ENCODE results near the gene ADAMTS15. TPM values are rescaled to one million over a fixed set of nuclear protein-coding genes. Genes with fewer than 3 reads are reported as not detected.

ADAMTS15 gene
- total and polyA plus RNA-seq, 2 donors (not counting 3 experiments of a cell fraction or from before 2014, with no cell fraction given), result 0.08 TPM; not detected in 1

DNA sequence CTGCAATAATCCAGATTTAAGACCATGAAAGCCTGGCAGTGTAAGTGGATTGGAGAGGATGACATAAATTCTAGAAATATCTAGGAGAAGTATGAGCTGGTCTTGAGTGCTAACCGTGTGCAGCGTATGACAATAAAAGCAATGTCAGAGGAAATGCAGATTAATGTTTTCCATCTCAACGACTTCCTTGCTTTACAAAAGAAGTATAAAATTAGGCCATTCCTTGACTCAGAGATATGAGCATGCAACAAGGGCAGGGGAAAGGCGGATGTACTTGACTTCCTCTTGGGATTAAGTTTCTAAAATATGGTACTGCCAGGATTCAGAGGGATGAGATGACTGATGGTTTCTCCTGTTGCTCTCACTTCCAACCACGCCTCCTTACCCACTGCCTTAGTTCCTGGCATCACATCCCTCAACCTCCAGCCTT lies 32.3 kb downstream of the ADAMTS15 start:
- POLR2A ChIA-PET, result no interaction called here
- no peaks in the 10 kb centered on the region for H3K79me2 ChIP-seq (ENCODE audit: control insufficient read depth, insufficient read depth, low read length)
- H3K27ac ChIP-seq (ENCODE audit: insufficient read depth, low read depth, low read length), result no peak overlapping the region
- peaks cover 23 to 38% of the 10 kb centered on the region in 2 experiments for H3K27me3 ChIP-seq (ENCODE audit: control insufficient read depth in 2 of 2, insufficient read depth in 2 of 2, low read length in 2 of 2)
- dilution Hi-C loops (cut with MboI; ENCODE audit: extremely low pct_ligation_motif_present, low sequenced_read_pairs), result no loop called here
- H3K9me1 ChIP-seq (replicated peaks; ENCODE audit: control insufficient read depth, extremely low read depth, insufficient read depth, low read length), result no peaks in the 10 kb centered on the region
- H3K4me2 ChIP-seq (ENCODE audit: insufficient read depth, low read length), result no peak overlapping the region
- peaks cover 28% of the 10 kb centered on the region for H3K4me1 ChIP-seq (ENCODE audit: control insufficient read depth, extremely low read depth, insufficient read depth, low read length)
- H4K20me1 ChIP-seq (replicated peaks; ENCODE audit: control insufficient read depth, extremely low read depth, insufficient read depth, low read length), result no peaks in the 10 kb centered on the region
- TF ChIP-seq JUN (IDR thresholded peaks at IDR 0.05; ENCODE audit: borderline replicate concordance, insufficient read depth, insufficient read length, low read depth) (peak; percentile 68), POLR2A (IDR thresholded peaks at IDR 0.05; ENCODE audit: low read depth, low read length) (no peak), EZH2 (IDR thresholded peaks at IDR 0.05; ENCODE audit: borderline replicate concordance, low read depth, low read length, severe bottlenecking) (no peak), POLR2AphosphoS5 (IDR thresholded peaks at IDR 0.05; ENCODE audit: insufficient read depth, low read depth, low read length) (peak; percentile 80), GATA2 (IDR thresholded peaks at IDR 0.05; ENCODE audit: insufficient read depth, insufficient read length, low read depth, low read length) (peak; percentile 86), MYC (IDR thresholded peaks at IDR 0.05; ENCODE audit: low read depth, low read length) (no peak), FOS (IDR thresholded peaks at IDR 0.05; ENCODE audit: borderline replicate concordance, insufficient read depth, low read length) (peak; percentile 81)
- TF ChIP-seq, protein P1, sequence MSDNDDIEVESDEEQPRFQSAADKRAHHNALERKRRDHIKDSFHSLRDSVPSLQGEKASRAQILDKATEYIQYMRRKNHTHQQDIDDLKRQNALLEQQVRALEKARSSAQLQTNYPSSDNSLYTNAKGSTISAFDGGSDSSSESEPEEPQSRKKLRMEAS (IDR thresholded peaks at IDR 0.05; ENCODE audit: insufficient read depth, insufficient read length), result no peak
- TF ChIP-seq, protein P2, sequence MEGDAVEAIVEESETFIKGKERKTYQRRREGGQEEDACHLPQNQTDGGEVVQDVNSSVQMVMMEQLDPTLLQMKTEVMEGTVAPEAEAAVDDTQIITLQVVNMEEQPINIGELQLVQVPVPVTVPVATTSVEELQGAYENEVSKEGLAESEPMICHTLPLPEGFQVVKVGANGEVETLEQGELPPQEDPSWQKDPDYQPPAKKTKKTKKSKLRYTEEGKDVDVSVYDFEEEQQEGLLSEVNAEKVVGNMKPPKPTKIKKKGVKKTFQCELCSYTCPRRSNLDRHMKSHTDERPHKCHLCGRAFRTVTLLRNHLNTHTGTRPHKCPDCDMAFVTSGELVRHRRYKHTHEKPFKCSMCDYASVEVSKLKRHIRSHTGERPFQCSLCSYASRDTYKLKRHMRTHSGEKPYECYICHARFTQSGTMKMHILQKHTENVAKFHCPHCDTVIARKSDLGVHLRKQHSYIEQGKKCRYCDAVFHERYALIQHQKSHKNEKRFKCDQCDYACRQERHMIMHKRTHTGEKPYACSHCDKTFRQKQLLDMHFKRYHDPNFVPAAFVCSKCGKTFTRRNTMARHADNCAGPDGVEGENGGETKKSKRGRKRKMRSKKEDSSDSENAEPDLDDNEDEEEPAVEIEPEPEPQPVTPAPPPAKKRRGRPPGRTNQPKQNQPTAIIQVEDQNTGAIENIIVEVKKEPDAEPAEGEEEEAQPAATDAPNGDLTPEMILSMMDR (IDR thresholded peaks at IDR 0.05; ENCODE audit: extremely low read depth in 1 of 2, insufficient read depth in 1 of 2, low read depth in 1 of 2, low read length in 2 of 2), result no peak
- no TSS peak for BruUV-seq (replicated peaks)
- no peaks in the 10 kb centered on the region for H3K36me3 ChIP-seq (ENCODE audit: control insufficient read depth in 2 of 2, extremely low read depth in 1 of 2, insufficient read depth in 2 of 2, low read length in 2 of 2)
- DNase-seq (ENCODE audit: low read depth, low spot score) (peak; percentile 80), FAIRE-seq (peak; percentile 91)
- no peak overlapping the region for H2AFZ ChIP-seq (ENCODE audit: low read depth, low read length)
- H3K9me3 ChIP-seq (replicated peaks; ENCODE audit: control insufficient read depth, insufficient read depth, low read length), result no peaks in the 10 kb centered on the region
- H3K4me3 ChIP-seq (replicated peaks in 1 of 3; ENCODE audit: insufficient read depth in 1 of 3, low read depth in 1 of 3, low read length in 3 of 3), result no peak overlapping the region
- intact Hi-C loops (cut with micrococcal nuclease), result loop anchor here (1.0 to 5.0 kb wide), 6 partner anchors 32 to 382 kb away; partner anchors contain the start of gene ADAMTS15
- CTCF ChIA-PET, result interaction anchor here (1.3 kb wide), 2 partner anchors 18 to 46 kb away, joined by 3 read pairs; no protein-coding TSS in a partner anchor
- H3K9ac ChIP-seq (replicated peaks; ENCODE audit: extremely low read depth, insufficient read depth, low read length), result no peak overlapping the region

Measured in endothelial cell of umbilical vein (primary cell).